ENCODE results near the gene RAD51C.

The RAD51C gene

GRCh38 chr17:58661499-58661898 lies 30.9 kb upstream of the RAD51C start:
- no peak for TF ChIP-seq CTCF (IDR thresholded peaks at IDR 0.05; ENCODE audit: low read depth, low read length, missing control alignments)
- DNase-seq (ENCODE audit: extremely low read depth, low read depth): no peak

GRCh38 chr17:58664302-58664701 lies 28.1 kb upstream of the RAD51C start:
- no peak for TF ChIP-seq CTCF (IDR thresholded peaks at IDR 0.05; ENCODE audit: low read depth, low read length, missing control alignments)
- H3K4me3 ChIP-seq (replicated peaks; ENCODE audit: low read depth, low read length): no peak overlapping the region
- DNase-seq (ENCODE audit: extremely low read depth, low read depth): no peak

More at GRCh38 chr17:58661499-58661898, 30.9 kb upstream of the RAD51C start:
- no peak overlapping the region for H3K4me3 ChIP-seq (replicated peaks; ENCODE audit: low read depth, low read length)

- no peak for TF ChIP-seq CTCF (IDR thresholded peaks at IDR 0.05; ENCODE audit: low read depth, low read length, missing control alignments)
- DNase-seq (ENCODE audit: extremely low read depth, low read depth): no peak
- H3K4me3 ChIP-seq (replicated peaks; ENCODE audit: low read depth, low read length): no peak overlapping the region
Observed at GRCh38 chr17:58665946-58666857, 26.2 kb upstream of the RAD51C start.

- H3K4me3 ChIP-seq (replicated peaks; ENCODE audit: low read depth, low read length): no peak overlapping the region
- DNase-seq (ENCODE audit: extremely low read depth, low read depth): no peak
- TF ChIP-seq CTCF (IDR thresholded peaks at IDR 0.05; ENCODE audit: low read depth, low read length, missing control alignments): no peak
Observed at GRCh38 chr17:58666858-58667267, 25.5 kb upstream of the RAD51C start.

GRCh38 chr17:58667934-58668597 lies 24.3 kb upstream of the RAD51C start:
- no peak for DNase-seq (ENCODE audit: extremely low read depth, low read depth)

GRCh38 chr17:58668598-58668935 lies 23.8 kb upstream of the RAD51C start:
- TF ChIP-seq CTCF (IDR thresholded peaks at IDR 0.05; ENCODE audit: low read depth, low read length, missing control alignments): no peak

More at GRCh38 chr17:58667934-58668597, 24.3 kb upstream of the RAD51C start:
- TF ChIP-seq CTCF (IDR thresholded peaks at IDR 0.05; ENCODE audit: low read depth, low read length, missing control alignments): no peak
- no peak overlapping the region for H3K4me3 ChIP-seq (replicated peaks; ENCODE audit: low read depth, low read length)

More at GRCh38 chr17:58668598-58668935, 23.8 kb upstream of the RAD51C start:
- no peak for DNase-seq (ENCODE audit: extremely low read depth, low read depth)
- no peak overlapping the region for H3K4me3 ChIP-seq (replicated peaks; ENCODE audit: low read depth, low read length)

Measured in HFF-Myc (cell line).